Adrenal gland (tissue), 12 donors: ENCODE data around the gene MC1R. TPM values are rescaled to one million over a fixed set of nuclear protein-coding genes. Genes with fewer than 3 reads are reported as not detected.

Experiments
- DNase-seq, 7 donors: peaks; one replicate each; pipeline ENCODE4 v3.0.0-alpha.2; 2019 to 2020
- H3K27ac ChIP-seq, 5 donors: fragments of 200-600 bp; sonication (generic) in 4 of 5; 1 replicate in 3 of 5; 2 replicates in 2 of 5; pipeline versions ENCODE4 v1.5.1 to v1.8.0; 2016 to 2020; ENCODE audit warnings: mild to moderate bottlenecking in 1 of 5
- H3K27me3 ChIP-seq: fragments of 200-600 bp; 2 replicates; pipeline ENCODE4 v1.8.0; 2021
- H3K36me3 ChIP-seq, 2 donors: fragments of 200-600 bp; replicated peaks in 1 of 2; 1 replicate in 1 of 2; 2 replicates in 1 of 2; pipeline versions ENCODE4 v1.5.1 to v1.8.0; 2018 to 2022
- H3K4me1 ChIP-seq, 2 donors: fragments of 200-600 bp; replicated peaks in 1 of 2; 1 replicate in 1 of 2; 2 replicates in 1 of 2; pipeline versions ENCODE4 v1.5.1 to v1.8.0; 2018 to 2021
- H3K4me3 ChIP-seq, 4 donors: fragments of 200-600 bp; sonication (generic) in 3 of 4; one replicate each; pipeline ENCODE4 v1.5.1; 2016 to 2018
- H3K9me3 ChIP-seq, 3 donors: fragments of 200-600 bp; sonication (generic) in 1 of 3; replicated peaks in 1 of 3; 1 replicate in 2 of 3; 2 replicates in 1 of 3; pipeline versions ENCODE4 v1.5.1 to v1.8.0; 2016 to 2021
- POLR2A ChIP-seq, 2 donors: fragments of 450-650 bp; IDR thresholded peaks; one replicate each; pipeline ENCODE4 v1.6.1; 2017; ENCODE audit warnings: antibody characterized with exemption in 2 of 2, mild to moderate bottlenecking in 2 of 2, moderate library complexity in 1 of 2
- WGBS, 4 donors: extraction: QIAGEN DNeasy Blood & Tissue Kit in 2 of 4; methylation state at CpG; one replicate each; pipeline versions ENCODE4 v1.1.5 to v1.1.7; 2013 to 2017; 5-methylcytosine and 5-hydroxymethylcytosine counted together
- intact Hi-C, 2 donors: fragments of 100-400 bp; cut with DNase I; formaldehyde crosslinking; loops; one replicate each; pipeline versions ENCODE4 v1.14.1 to v1.15.0; 2022 to 2023
- polyA plus RNA-seq, 3 donors: library from polyadenylated mRNA; stranded (reverse); fragments of 200-250 nt in 2 of 3; fragments of 350-450 nt in 1 of 3; fragmentation: Illumina TruSeq in 1 of 3; extraction: RNeasy Lipid Tissue Mini Kit (QIAGEN cat#74804) in 1 of 3; gene quantifications; one replicate each; pipeline ENCODE4 v1.2.3, GENCODE V29; 2013 to 2014
- total RNA-seq, 9 donors: library from RNA; depleted of rRNA in 4 of 9; stranded (reverse); fragments of >200 nt in 4 of 9; fragments of 120-200 nt in 1 of 9; fragmentation: NEBNext Ultra II Directional in 1 of 9; extraction: Animal tissue kit (Norgen Biotek cat#: 25700) in 1 of 9; gene quantifications; one replicate each; pipeline versions ENCODE4 v1.1.0 to v1.2.4, GENCODE V29; 2013 to 2023
- TF ChIP-seq, protein P1 (sequence below), 6 experiments: fragments of 450-650 bp in 4 of 6; fragments of 200-600 bp in 2 of 6; sonication (generic) in 1 of 6; IDR thresholded peaks; 1 replicate in 5 of 6; 2 replicates in 1 of 6; pipeline versions ENCODE4 v1.5.1 to v1.8.0; 2016 to 2021; ENCODE audit warnings: antibody characterized with exemption in 6 of 6, mild to moderate bottlenecking in 2 of 6, moderate library complexity in 1 of 6
- donor health status: healthy with polysubstance abuse.
- donor health status: Bipolar disorder and iron deficiency.
- donor health status: DM: yes; HTN: yes; CAD: no.
- donor health status: DM: no; HTN: no; CAD: no.
- donor health status: DM: no; HTN: no; CAD: no.
- donor health status: DM: yes; HTN: yes; CAD: no.

Gene MC1R
- total and polyA plus RNA-seq, 12 donors: 0.55 to 20.4 (median 6.2) TPM

DNA sequence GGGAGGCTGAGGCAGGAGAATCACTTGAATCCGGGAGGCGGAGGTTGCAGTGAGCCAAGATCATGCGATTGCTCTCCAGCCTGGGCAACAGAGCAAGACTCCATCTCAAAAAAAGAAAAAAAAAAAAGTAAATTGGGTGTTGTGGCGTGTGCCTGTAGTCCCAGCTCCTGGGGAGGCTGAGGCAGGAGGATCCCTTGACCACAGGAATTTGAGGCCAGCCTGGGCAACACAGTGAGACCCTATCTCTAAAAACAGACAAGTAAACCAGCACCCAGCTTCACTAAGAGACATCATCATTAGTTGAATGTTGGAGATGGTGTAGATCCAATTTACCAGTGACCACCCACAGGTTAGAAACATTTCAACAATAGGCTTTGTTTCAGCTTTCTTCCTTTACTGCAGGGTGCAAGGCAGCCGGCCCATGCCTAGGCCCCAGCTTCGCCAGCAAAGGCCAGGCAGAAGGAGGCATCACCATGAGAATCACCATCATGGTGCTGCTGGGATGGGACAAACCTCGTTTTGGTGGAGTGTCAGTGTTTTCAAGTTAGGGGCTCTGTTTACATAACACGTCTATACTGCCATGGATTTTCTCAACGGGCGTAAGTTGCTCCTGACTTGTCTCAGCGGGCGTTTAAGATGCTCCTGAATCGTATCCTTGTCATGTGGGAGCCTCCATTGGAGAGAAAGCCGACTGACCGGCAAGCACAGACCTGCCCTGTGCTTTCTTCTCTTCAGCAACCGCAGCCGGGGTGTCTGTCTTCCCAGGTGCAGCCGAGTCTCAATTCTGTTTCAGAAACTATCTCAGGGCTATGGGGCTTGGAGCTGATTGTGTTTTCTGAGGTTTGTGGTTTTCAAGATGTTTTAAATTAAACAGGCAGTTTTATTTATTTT lies 37.9 kb upstream of the MC1R start:
- no peak for TF ChIP-seq POLR2A (IDR thresholded peaks at IDR 0.05)
- TF ChIP-seq, protein P1, sequence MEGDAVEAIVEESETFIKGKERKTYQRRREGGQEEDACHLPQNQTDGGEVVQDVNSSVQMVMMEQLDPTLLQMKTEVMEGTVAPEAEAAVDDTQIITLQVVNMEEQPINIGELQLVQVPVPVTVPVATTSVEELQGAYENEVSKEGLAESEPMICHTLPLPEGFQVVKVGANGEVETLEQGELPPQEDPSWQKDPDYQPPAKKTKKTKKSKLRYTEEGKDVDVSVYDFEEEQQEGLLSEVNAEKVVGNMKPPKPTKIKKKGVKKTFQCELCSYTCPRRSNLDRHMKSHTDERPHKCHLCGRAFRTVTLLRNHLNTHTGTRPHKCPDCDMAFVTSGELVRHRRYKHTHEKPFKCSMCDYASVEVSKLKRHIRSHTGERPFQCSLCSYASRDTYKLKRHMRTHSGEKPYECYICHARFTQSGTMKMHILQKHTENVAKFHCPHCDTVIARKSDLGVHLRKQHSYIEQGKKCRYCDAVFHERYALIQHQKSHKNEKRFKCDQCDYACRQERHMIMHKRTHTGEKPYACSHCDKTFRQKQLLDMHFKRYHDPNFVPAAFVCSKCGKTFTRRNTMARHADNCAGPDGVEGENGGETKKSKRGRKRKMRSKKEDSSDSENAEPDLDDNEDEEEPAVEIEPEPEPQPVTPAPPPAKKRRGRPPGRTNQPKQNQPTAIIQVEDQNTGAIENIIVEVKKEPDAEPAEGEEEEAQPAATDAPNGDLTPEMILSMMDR (IDR thresholded peaks at IDR 0.05): no peak
- Histone ChIP-seq H3K27ac (no peak overlapping the region), H3K4me1 (peaks cover 0 to 4% of the 10 kb centered on the region in 2 donors), H3K4me3 (no peak overlapping the region), H3K36me3 (peaks cover 0 to 60% of the 10 kb centered on the region in 2 donors), H3K9me3 (no peaks in the 10 kb centered on the region), H3K27me3 (no peaks in the 10 kb centered on the region)
- DNase-seq: no peak
- intact Hi-C loops: no loop called here
- WGBS, 4 donors: 87 to 98% (median 89%) methylated on average over 12 to 18 of the region's 18 CpGs

GRCh38 chr16:89881368-89881730 lies 37.3 kb upstream of the MC1R start:
- TF ChIP-seq, protein P1 (IDR thresholded peaks at IDR 0.05): no peak
- TF ChIP-seq POLR2A (IDR thresholded peaks at IDR 0.05): no peak
- Histone ChIP-seq H3K9me3 (no peaks in the 10 kb centered on the region), H3K4me1 (peaks cover 0 to 4% of the 10 kb centered on the region in 2 donors), H3K4me3 (no peak overlapping the region), H3K27me3 (no peaks in the 10 kb centered on the region), H3K36me3 (peaks cover 0 to 66% of the 10 kb centered on the region in 2 donors), H3K27ac (no peak overlapping the region)
- 93 to 97% (median 95%) methylated on average over 6 of the region's 6 CpGs for WGBS, 4 donors
- no peak for DNase-seq
- intact Hi-C loops: no loop called here

GRCh38 chr16:89883346-89884040 lies 35.2 kb upstream of the MC1R start:
- intact Hi-C loops: no loop called here
- no peaks in the 10 kb centered on the region for H3K4me1 ChIP-seq
- no peaks in the 10 kb centered on the region for H3K9me3 ChIP-seq
- WGBS, 4 donors: 84 to 88% (median 85%) methylated on average over 28 of the region's 28 CpGs
- no peak overlapping the region for H3K4me3 ChIP-seq
- H3K36me3 ChIP-seq: peaks cover 0 to 85% of the 10 kb centered on the region in 2 donors
- no peak for DNase-seq
- no peak overlapping the region for H3K27ac ChIP-seq
- H3K27me3 ChIP-seq: no peaks in the 10 kb centered on the region
- TF ChIP-seq, protein P1 (IDR thresholded peaks at IDR 0.05): no peak
- no peak for TF ChIP-seq POLR2A (IDR thresholded peaks at IDR 0.05)

DNA sequence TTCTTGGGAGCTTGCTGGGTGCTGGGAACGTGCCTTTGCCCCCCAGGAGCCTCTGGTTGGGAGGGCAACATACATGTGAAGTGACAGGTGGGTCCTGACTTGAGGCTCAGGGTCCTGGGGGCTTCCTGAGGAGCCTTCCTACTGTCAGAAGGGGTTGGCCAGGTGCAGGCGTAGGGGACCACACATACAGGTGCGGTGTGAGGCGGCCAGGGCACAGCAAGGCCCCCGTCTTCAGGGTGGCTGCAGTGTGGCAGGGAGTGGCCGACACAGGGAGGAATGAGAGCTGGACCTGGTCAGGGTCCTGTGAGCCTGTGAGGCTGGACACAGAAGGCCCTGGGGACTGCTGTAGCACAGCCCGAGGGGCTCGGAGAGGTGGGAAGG lies 34.6 kb upstream of the MC1R start:
- Histone ChIP-seq H3K36me3 (peaks cover 0 to 84% of the 10 kb centered on the region in 2 donors), H3K27ac (no peak overlapping the region), H3K9me3 (no peaks in the 10 kb centered on the region), H3K4me3 (no peak overlapping the region), H3K27me3 (no peaks in the 10 kb centered on the region), H3K4me1 (no peaks in the 10 kb centered on the region)
- DNase-seq: no peak
- no peak for TF ChIP-seq POLR2A (IDR thresholded peaks at IDR 0.05)
- TF ChIP-seq, protein P1 (IDR thresholded peaks at IDR 0.05): no peak
- WGBS, 4 donors: 86 to 94% (median 93%) methylated on average over 4 to 8 of the region's 8 CpGs
- intact Hi-C loops: no loop called here
